ENCODE results near the gene CARD11.

- TF ChIP-seq CTCF (conservative IDR thresholded peaks at IDR 0.05 in 1 of 2, IDR thresholded peaks at IDR 0.05 in 1 of 2; ENCODE audit: extremely low read depth in 1 of 2, insufficient read depth in 1 of 2, low read depth in 1 of 2, low read length in 2 of 2) (no peak), EZH2 (IDR thresholded peaks at IDR 0.05; ENCODE audit: borderline replicate concordance, low read length) (no peak)
These were observed 170.5 kb downstream of the CARD11 start for GRCh38 chr7:2873146-2873545.
